HL-60 (cell line): Measurements from ENCODE around the gene PNISR.

ENCODE experiments used
- CTCF ChIP-seq: IDR thresholded peaks from one replicate; pipeline ENCODE4 v1.5.1; 2011; ENCODE audit warnings: low read length, control low read depth, inconsistent platforms; ENCODE audit not compliant: insufficient read depth
- POLR2AphosphoS5 ChIP-seq: IDR thresholded peaks from 2 replicates; pipeline ENCODE4 v1.6.1; 2012; ENCODE audit warnings: low read depth
- REST ChIP-seq: IDR thresholded peaks from 2 replicates; pipeline ENCODE4 v1.6.1; 2012; ENCODE audit warnings: low read depth; ENCODE audit not compliant: insufficient replicate concordance

GRCh38 chr6:99353126-99353525 lies 72.0 kb downstream of the PNISR start:
- TF ChIP-seq CTCF = no peak
- TF ChIP-seq POLR2AphosphoS5 = no peak
- TF ChIP-seq REST = peak; percentile 93
